Measurements from ENCODE around the gene POLG2.
"Not testable (repeated sequence)": the region's sequence is repeated elsewhere in the genome, so short reads cannot be mapped to it uniquely, and the experiment has no call there.

Gene POLG2

DNA sequence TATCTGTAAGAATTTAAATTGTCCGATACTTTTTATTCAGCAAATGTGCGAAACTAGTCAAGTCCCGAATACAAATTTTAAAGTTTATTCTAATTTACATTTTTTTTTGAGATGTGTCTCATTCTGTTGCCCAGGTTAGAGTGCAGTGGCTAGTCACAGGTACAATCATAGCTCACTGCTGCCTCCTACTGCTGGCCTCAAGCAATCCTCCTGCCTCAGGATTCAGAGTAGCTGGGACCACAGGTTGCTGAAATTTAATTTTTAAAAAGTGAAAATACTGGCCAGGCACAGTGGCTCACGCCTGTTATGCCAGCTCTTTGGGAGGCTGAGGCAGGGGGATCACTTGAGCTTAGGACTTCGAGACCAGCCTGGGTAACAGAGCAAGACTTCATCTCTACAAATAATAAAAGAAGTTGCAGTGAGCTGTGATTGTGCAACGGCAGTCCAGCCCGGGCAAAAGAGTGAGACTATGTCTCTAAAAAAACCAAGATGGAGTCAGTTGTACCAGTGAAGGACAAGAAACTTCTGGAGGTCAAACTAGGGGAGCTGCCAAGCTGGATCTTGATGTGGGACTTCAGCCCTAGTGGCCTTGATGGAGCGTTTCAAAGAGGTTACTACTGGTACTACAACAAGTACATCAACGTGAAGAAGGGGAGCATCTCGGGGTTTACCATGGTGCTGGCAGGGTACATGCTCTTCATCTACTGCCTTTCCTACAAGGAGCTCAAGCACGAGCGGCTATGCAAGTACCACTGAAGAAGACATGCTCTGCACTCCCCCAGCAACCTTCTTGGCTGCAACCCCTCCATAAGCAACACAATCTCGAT is 5.6 kb downstream of the POLG2 start:
- peak in 1 of 2 donors; percentile 8 for DNase-seq (ENCODE audit: low read depth in 1 of 2, low spot score in 1 of 2)

- DNase-seq (ENCODE audit: low read depth in 1 of 2, low spot score in 1 of 2) = no peak
Measured at GRCh38 chr17:64488301-64488700, 8.6 kb downstream of the POLG2 start.

DNA sequence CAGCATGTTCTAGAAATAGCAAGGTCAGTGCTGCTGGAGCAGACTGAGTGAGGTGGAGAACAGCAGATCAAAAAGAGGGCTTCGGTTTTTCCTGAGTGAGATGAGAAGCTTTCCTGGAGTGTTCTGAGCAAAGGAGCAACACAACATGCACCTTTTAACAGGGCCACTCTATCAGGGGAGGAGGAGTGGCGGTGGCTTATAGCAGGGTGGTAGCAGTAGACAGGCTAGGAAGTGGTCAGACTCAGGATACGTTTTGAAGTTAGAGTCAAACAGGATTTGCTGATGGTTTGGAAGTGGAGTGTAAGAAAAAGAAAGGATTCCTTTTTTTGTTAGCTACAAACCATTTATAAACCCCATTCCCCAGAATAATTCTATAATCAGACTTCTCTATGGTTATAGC is 12.5 kb downstream of the POLG2 start:
- no peak for DNase-seq (ENCODE audit: low read depth in 1 of 2, low spot score in 1 of 2)

DNA sequence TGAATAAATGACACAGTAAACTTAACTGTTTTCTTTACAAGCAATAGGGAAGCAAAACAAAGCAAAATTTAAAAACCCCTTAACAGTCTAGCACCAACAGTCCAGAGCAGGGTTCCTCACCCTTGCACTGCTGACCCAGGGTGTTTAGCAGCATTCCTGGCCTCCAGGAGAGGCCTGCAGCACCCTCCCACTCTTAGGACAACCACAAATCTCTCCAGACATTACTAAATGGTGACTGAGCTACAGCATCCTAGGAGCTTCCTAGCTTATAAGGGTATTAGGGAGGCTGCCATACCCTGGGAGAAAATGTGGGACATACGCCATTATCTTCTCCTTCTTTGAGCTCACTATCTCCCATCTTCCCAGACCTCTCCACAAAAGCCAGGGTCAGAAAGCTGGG is 15.9 kb downstream of the POLG2 start:
- no peak for DNase-seq (ENCODE audit: low read depth in 1 of 2, low spot score in 1 of 2)

- DNase-seq (ENCODE audit: low read depth in 1 of 2, low spot score in 1 of 2) = no peak
Measured at GRCh38 chr17:64477849-64478248, 19.0 kb downstream of the POLG2 start.

GRCh38 chr17:64472564-64472963 is 24.3 kb downstream of the POLG2 start:
- DNase-seq (ENCODE audit: low read depth in 1 of 2, low spot score in 1 of 2) = no peak

- DNase-seq (ENCODE audit: low read depth in 1 of 2, low spot score in 1 of 2) = no peak
Measured at GRCh38 chr17:64471440-64471839, 25.4 kb downstream of the POLG2 start.

GRCh38 chr17:64470625-64471024 is 26.2 kb downstream of the POLG2 start:
- no peak for DNase-seq (ENCODE audit: low read depth in 1 of 2, low spot score in 1 of 2)

- not testable (repeated sequence) for DNase-seq (ENCODE audit: low read depth in 1 of 2, low spot score in 1 of 2)
Measured at GRCh38 chr17:64466834-64467233, 30.0 kb downstream of the POLG2 start.

- DNase-seq (ENCODE audit: low read depth in 1 of 2, low spot score in 1 of 2) = no peak
Measured at GRCh38 chr17:64466019-64466735, 30.7 kb downstream of the POLG2 start.

DNA sequence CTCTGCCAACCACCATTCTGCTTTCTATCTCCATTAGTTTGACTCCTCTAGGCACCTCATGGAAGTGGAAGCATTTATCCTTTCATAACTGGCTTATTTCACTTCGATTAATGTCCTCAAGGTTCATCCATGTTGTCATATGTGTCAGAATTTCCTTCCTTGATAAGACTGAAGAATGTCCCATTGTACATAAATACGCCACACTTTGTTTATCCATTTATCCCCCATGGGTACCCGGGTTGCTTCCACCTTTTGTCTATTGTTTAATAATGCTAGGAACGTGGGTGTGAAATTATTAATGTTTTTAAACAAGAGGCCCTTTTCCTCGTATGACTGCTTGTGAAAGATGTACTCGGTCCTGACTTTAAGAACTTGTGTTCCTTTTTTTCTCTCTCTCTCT is 35.1 kb downstream of the POLG2 start:
- no peak for DNase-seq (ENCODE audit: low read depth in 1 of 2, low spot score in 1 of 2)

GRCh38 chr17:64460955-64461354 is 35.9 kb downstream of the POLG2 start:
- DNase-seq (ENCODE audit: low read depth in 1 of 2, low spot score in 1 of 2) = no peak

DNA sequence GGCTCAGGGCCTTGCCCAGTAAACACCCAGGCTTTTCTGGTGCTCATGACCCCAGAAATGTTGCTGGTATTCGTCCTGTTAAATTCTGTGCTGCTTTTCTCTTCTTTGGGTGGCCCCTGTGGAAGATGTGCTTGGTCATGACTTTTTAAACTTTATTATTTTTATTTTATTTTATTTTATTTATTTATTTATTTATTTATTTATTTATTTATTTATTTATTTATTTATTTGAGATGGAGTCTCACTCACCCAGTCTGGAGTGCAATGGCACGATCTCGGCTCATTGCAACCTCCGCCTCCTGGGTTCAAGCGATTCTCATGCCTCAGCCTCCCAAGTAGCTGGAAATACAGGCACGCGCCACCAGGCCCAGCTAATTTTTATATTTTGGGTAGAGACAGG is 37.0 kb downstream of the POLG2 start:
- DNase-seq (ENCODE audit: low read depth in 1 of 2, low spot score in 1 of 2) = not testable (repeated sequence)

DNA sequence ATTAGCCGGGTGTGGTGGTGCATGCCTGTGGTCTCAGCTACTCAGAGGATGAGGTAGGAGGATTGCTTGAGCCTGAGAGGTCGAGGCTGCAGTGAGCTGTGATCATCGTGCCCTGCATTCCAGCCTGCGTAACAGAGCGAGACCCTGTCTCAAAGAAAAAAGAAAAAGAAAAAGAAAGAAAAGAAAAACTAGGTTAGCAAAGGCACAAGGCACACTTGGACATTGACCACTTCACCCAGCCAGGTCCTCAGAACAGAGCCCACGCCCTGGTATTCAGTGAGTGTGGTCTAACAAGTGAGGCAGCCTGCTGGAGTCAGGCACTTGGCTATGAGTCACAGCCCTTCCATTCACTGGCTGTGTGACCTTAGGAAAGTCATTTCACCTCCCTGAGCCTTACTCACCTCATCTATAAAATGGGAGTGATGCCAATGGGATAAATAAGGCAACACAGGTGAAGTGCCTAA is 37.5 kb downstream of the POLG2 start:
- no peak for DNase-seq (ENCODE audit: low read depth in 1 of 2, low spot score in 1 of 2)

GRCh38 chr17:64458756-64459155 is 38.1 kb downstream of the POLG2 start:
- DNase-seq (ENCODE audit: low read depth in 1 of 2, low spot score in 1 of 2) = no peak

DNA sequence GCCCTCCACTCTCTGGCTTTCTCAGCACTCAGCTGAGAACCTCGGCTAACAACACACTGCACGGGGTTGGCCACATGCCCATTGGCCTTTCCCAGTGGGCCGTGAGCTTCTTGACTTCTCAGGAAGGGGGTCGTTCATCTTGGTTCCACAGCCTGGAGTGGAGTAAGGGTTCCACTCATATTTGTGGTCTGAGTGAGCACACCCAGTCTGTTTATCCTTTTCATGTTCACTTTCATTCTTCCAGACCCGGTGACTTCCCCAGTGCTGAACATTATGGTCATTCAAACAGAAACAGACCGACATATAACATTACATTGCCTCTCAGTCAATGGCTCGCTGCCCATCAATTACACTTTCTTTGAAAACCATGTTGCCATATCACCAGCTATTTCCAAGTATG is 39.7 kb downstream of the POLG2 start:
- DNase-seq (ENCODE audit: low read depth in 1 of 2, low spot score in 1 of 2) = no peak

DNA sequence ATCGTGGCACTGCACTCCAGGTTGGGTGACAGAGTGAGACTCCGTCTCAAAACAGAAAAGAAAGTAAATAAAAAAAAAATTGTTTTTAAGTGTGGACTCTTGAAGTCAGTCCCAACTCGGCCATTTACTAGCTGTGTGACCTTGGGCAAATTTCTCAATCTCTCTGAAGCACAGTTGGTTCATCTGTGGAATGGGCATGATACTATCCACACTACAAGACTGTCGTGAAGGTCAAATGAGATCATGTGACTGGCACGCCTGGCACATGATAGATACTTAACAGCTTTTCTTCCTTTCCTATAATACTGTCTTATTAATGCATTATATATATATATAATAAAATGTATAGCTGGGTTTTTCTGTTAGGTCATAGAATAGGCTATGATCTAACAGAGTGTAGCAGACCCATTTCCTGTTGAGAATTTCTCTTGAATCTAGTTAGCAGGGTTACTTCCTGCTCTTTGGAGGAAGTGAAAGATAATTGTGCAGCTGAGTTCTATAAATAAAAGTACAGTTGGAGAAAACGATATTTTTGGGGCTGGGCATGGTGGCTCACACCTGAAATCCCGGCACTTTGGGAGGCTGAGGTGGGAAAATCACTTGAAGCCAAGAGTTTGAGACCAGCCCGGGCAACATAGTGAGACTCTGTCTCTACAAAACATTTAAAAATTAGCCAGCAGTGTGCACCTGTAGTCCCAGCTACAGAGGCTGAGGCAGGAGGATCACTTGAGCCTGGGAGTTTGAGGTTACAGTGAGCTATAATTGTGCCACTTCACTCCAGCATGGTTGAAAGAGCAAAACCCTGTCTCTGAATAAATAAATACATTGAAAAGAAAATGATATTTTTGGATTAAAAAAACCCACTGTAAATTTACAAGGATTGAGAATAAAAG is 40.6 kb downstream of the POLG2 start:
- no peak for DNase-seq (ENCODE audit: low read depth in 1 of 2, low spot score in 1 of 2)

DNA sequence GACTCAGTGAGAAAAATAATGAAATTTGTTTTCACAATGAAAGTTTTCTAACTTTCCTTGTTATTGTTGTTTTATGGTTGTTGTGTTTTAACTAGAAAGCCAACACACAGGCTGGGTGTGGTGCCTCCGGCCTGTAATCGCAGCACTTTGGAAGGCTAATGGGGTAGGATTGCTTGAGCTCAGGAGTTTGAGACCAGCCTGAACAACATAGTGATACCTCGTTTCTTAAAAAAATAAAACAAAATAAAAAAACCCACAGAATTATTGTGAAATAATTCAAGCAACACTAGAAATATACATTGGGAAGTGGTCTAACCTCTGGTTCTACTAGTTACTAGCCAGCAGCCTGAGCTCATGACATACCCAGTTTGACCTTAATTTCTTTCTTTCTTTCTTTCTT is 47.3 kb downstream of the POLG2 start:
- DNase-seq (ENCODE audit: low read depth in 1 of 2, low spot score in 1 of 2) = no peak

- DNase-seq (ENCODE audit: low read depth in 1 of 2, low spot score in 1 of 2) = no peak
Measured at GRCh38 chr17:64448665-64449512, 48.0 kb downstream of the POLG2 start, which contains the start of gene MILR1. Gene MILR1 (plus strand): TSS chr17:64449115. CDS start chr17:64449169, 54 bp downstream.

DNA sequence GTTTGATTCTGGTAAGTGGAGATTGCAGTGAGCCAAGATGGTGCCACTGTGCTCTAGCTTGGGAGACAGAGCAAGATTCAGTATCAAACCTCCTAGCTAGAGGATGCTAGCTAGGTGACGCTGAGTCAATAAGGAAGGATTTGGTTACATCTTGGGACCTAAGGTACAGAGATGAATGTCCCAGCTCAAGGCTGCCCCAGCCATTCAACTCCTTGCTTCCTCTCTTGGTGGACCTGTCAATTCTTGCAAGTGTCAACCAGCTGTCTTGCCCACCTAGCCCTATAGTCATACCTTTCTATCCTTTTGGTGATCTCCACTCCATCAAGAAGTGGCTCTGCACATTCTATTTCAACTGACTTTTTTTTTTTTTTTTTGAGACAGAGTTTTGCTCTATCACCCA is 49.3 kb downstream of the POLG2 start:
- no peak for DNase-seq (ENCODE audit: low read depth in 1 of 2, low spot score in 1 of 2)
